Vagina (tissue), 2 donors: ENCODE results near the gene PDE11A.

ENCODE experiments used
- CTCF ChIP-seq, 3 experiments: fragments of 450-650 bp in 2 of 3; fragments of 200-600 bp in 1 of 3; sonication (generic) in 1 of 3; IDR thresholded peaks; one replicate each; pipeline ENCODE4 v1.5.1; 2017 to 2019; ENCODE audit warnings: antibody characterized with exemption in 3 of 3, mild to moderate bottlenecking in 2 of 3, moderate library complexity in 2 of 3
- POLR2A ChIP-seq, 2 donors: fragments of 450-650 bp; IDR thresholded peaks; one replicate each; pipeline ENCODE4 v1.6.1; 2017; ENCODE audit warnings: antibody characterized with exemption in 2 of 2, mild to moderate bottlenecking in 2 of 2, moderate library complexity in 2 of 2

GRCh38 chr2:177882501-177882900 lies 190.1 kb downstream of the PDE11A start:
- TF ChIP-seq POLR2A (IDR thresholded peaks at IDR 0.05) (no peak), CTCF (IDR thresholded peaks at IDR 0.05) (no peak)
